Suprapubic skin (tissue), 3 donors: ENCODE measurements around the gene PTGES2.

ENCODE experiments used
- EP300 ChIP-seq: sonication (generic); formaldehyde crosslinking; IDR thresholded peaks from one replicate; pipeline ENCODE4 v1.6.1; 2017; ENCODE audit warnings: antibody characterized with exemption
- POLR2A ChIP-seq, 2 donors: fragments of 450-650 bp; IDR thresholded peaks; one replicate each; pipeline ENCODE4 v1.6.1; 2017; ENCODE audit warnings: antibody characterized with exemption in 2 of 2, mild to moderate bottlenecking in 2 of 2, moderate library complexity in 2 of 2
- TF ChIP-seq, protein P1 (sequence below), 2 donors: fragments of 200-600 bp in 1 of 2; fragments of 450-650 bp in 1 of 2; sonication (generic) in 1 of 2; IDR thresholded peaks; one replicate each; pipeline ENCODE4 v1.5.1; 2016 to 2019; ENCODE audit warnings: antibody characterized with exemption in 2 of 2, mild to moderate bottlenecking in 1 of 2, moderate library complexity in 1 of 2

DNA sequence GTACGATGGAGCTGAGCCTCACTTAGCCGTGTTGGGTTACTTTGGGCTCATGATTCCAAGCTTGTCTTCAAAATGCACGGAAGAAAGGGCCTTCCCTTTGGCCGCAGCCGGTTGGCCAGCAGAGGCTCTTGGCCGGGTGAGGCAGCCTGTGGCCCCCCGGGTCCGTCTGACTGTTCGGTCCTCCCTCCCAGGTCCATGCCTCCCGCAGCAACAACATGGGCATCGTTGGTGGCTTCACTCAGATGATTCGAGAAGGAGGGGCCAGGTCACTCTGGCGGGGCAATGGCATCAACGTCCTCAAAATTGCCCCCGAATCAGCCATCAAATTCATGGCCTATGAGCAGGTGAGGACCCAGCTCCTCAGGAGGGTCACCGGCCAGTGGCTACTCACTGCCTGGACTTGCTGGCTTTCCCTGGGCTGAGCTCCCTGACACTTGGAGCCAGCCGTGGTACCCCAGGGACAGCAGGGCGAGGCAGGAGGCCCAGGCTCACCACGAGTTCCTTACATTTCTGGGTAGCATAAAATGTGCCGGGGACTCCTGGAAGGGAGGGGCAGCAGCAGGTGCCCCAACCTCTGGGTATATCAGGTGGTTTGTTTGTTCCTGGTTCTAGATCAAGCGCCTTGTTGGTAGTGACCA, 21.9 kb downstream of the PTGES2 start:
- TF ChIP-seq, protein P1, sequence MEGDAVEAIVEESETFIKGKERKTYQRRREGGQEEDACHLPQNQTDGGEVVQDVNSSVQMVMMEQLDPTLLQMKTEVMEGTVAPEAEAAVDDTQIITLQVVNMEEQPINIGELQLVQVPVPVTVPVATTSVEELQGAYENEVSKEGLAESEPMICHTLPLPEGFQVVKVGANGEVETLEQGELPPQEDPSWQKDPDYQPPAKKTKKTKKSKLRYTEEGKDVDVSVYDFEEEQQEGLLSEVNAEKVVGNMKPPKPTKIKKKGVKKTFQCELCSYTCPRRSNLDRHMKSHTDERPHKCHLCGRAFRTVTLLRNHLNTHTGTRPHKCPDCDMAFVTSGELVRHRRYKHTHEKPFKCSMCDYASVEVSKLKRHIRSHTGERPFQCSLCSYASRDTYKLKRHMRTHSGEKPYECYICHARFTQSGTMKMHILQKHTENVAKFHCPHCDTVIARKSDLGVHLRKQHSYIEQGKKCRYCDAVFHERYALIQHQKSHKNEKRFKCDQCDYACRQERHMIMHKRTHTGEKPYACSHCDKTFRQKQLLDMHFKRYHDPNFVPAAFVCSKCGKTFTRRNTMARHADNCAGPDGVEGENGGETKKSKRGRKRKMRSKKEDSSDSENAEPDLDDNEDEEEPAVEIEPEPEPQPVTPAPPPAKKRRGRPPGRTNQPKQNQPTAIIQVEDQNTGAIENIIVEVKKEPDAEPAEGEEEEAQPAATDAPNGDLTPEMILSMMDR (IDR thresholded peaks at IDR 0.05) = no peak
- TF ChIP-seq POLR2A (IDR thresholded peaks at IDR 0.05) (no peak), EP300 (no peak)
